SK-N-MC (cell line): ENCODE data around the gene TAC3.

Experiments
- EZH2 ChIP-seq: fragments of 200-600 bp; sonication (generic); IDR thresholded peaks from one replicate; pipeline ENCODE4 v1.6.1; 2017; ENCODE audit warnings: antibody characterized with exemption
- POLR2AphosphoS5 ChIP-seq: IDR thresholded peaks from 2 replicates; pipeline ENCODE4 v1.6.1; 2012; ENCODE audit warnings: mild to moderate bottlenecking, low read depth, low read length, borderline replicate concordance

DNA sequence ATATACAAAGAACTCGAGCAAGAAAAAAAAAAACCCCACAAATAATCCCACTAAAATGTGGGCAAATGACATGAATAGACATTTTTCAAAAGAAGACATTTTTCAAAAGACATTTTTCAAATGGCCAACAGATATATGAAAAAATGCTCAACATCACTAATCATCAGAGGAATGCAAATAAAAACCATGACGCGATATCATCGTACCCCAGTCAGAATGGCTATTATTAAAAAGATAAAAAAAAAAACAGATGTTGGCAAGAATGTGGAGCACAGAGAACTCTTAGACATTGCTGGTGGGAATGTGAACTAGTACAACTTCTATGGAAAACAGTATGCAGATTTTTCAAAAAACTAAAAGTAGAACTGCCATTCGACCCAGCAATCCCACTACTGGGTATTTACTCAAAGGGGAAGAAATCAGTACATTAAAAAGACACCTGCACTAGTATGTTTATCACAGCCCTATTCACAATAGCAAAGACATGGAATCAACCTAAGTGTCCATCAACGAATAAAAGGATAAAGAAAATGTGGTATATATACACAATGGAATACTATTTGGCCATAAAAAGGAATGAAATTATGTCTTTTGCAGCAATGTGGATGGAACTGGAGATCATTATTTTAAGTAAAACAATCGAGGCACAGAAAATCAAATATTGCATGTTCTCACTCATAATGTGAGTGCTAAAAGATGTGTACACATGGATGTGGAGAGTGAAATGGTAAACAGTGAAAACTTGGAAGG is 26.3 kb downstream of the TAC3 start:
- TF ChIP-seq EZH2 (no peak), POLR2AphosphoS5 (no peak)
